ENCODE results near the gene TMPRSS11F. TPM values are rescaled to one million over a fixed set of nuclear protein-coding genes. Genes with fewer than 3 reads are reported as not detected.

TMPRSS11F gene
- total RNA-seq, 2 donors from 2014 or later: not detected

GRCh38 chr4:68076194-68076593 is 53.5 kb downstream of the TMPRSS11F start:
- no peaks in the 10 kb centered on the region for H3K36me3 ChIP-seq (ENCODE audit: control insufficient read depth, insufficient read depth, low read length)
- H3K4me1 ChIP-seq (ENCODE audit: control insufficient read depth, insufficient read depth, low read length): peaks cover 14% of the 10 kb centered on the region
- peak; percentile 61 for TF ChIP-seq CTCF (conservative IDR thresholded peaks at IDR 0.05)
- H3K4me3 ChIP-seq (ENCODE audit: low read length): no peak overlapping the region
- no peak overlapping the region for H3K9ac ChIP-seq (ENCODE audit: extremely low read depth, low read length, poor library complexity, severe bottlenecking)
- no peak overlapping the region for H3K27ac ChIP-seq (ENCODE audit: low read depth, low read length)
- H3K27me3 ChIP-seq (ENCODE audit: control insufficient read depth, insufficient read depth, low read length, poor library complexity, severe bottlenecking): no peaks in the 10 kb centered on the region
- DNase-seq: no peak
- Mint-ChIP-seq H3K4me1 (peaks cover 14% of the 10 kb centered on the region), H3K27me3 (ENCODE audit: insufficient read depth) (no peaks in the 10 kb centered on the region), H3K36me3 (ENCODE audit: low read depth) (no peaks in the 10 kb centered on the region), H3K27ac (no peak overlapping the region), H3K9me3 (no peaks in the 10 kb centered on the region), H3K4me3 (no peak overlapping the region)
- no peaks in the 10 kb centered on the region for H3K9me3 ChIP-seq (ENCODE audit: control insufficient read depth, low read length)
- WGBS, 2 experiments (ENCODE audit: insufficient coverage in 1 of 2, insufficient read length in 1 of 2): 88 to 100% methylated on average over 1 to 2 of the region's 2 CpGs

GRCh38 chr4:68074397-68074796 is 55.3 kb downstream of the TMPRSS11F start:
- no peak for DNase-seq
- Mint-ChIP-seq H3K36me3 (ENCODE audit: low read depth) (no peaks in the 10 kb centered on the region), H3K27me3 (ENCODE audit: insufficient read depth) (no peaks in the 10 kb centered on the region), H3K9me3 (no peaks in the 10 kb centered on the region), H3K4me1 (peaks cover 18% of the 10 kb centered on the region), H3K4me3 (no peak overlapping the region), H3K27ac (no peak overlapping the region)
- H3K27me3 ChIP-seq (ENCODE audit: control insufficient read depth, insufficient read depth, low read length, poor library complexity, severe bottlenecking): no peaks in the 10 kb centered on the region
- H3K9ac ChIP-seq (ENCODE audit: extremely low read depth, low read length, poor library complexity, severe bottlenecking): no peak overlapping the region
- no peak for TF ChIP-seq CTCF (conservative IDR thresholded peaks at IDR 0.05)
- no peak overlapping the region for H3K4me3 ChIP-seq (ENCODE audit: low read length)
- no peaks in the 10 kb centered on the region for H3K36me3 ChIP-seq (ENCODE audit: control insufficient read depth, insufficient read depth, low read length)
- H3K4me1 ChIP-seq (ENCODE audit: control insufficient read depth, insufficient read depth, low read length): peaks cover 14% of the 10 kb centered on the region
- H3K27ac ChIP-seq (ENCODE audit: low read depth, low read length): no peak overlapping the region
- H3K9me3 ChIP-seq (ENCODE audit: control insufficient read depth, low read length): no peaks in the 10 kb centered on the region

- no peak overlapping the region for H3K27ac ChIP-seq (ENCODE audit: low read depth, low read length)
- Mint-ChIP-seq H3K9me3 (no peaks in the 10 kb centered on the region), H3K27me3 (ENCODE audit: insufficient read depth) (no peaks in the 10 kb centered on the region), H3K36me3 (ENCODE audit: low read depth) (no peaks in the 10 kb centered on the region), H3K27ac (peak overlapping the region; percentile 29), H3K4me3 (no peak overlapping the region), H3K4me1 (peaks cover 16% of the 10 kb centered on the region)
- no peak for TF ChIP-seq CTCF (conservative IDR thresholded peaks at IDR 0.05)
- DNase-seq: peak; percentile 63
- no peak overlapping the region for H3K9ac ChIP-seq (ENCODE audit: extremely low read depth, low read length, poor library complexity, severe bottlenecking)
- peaks cover 10% of the 10 kb centered on the region for H3K4me1 ChIP-seq (ENCODE audit: control insufficient read depth, insufficient read depth, low read length)
- H3K4me3 ChIP-seq (ENCODE audit: low read length): no peak overlapping the region
- H3K9me3 ChIP-seq (ENCODE audit: control insufficient read depth, low read length): no peaks in the 10 kb centered on the region
- H3K27me3 ChIP-seq (ENCODE audit: control insufficient read depth, insufficient read depth, low read length, poor library complexity, severe bottlenecking): no peaks in the 10 kb centered on the region
- H3K36me3 ChIP-seq (ENCODE audit: control insufficient read depth, insufficient read depth, low read length): no peaks in the 10 kb centered on the region
These were observed 59.4 kb downstream of the TMPRSS11F start for GRCh38 chr4:68070302-68070701.
